Body of pancreas (tissue), 4 donors: ENCODE results near the gene SFR1.

Experiments
- POLR2A ChIP-seq, 3 donors: fragments of 450-650 bp; IDR thresholded peaks; one replicate each; pipeline ENCODE4 v1.6.1; 2016; ENCODE audit warnings: antibody characterized with exemption in 3 of 3, mild to moderate bottlenecking in 2 of 3
- TF ChIP-seq, protein P1 (sequence below), 7 experiments: fragments of 450-650 bp in 4 of 7; fragments of 200-600 bp in 3 of 7; sonication (generic) in 3 of 7; IDR thresholded peaks; one replicate each; pipeline ENCODE4 v1.5.1; 2016 to 2019; ENCODE audit warnings: antibody characterized with exemption in 7 of 7

DNA sequence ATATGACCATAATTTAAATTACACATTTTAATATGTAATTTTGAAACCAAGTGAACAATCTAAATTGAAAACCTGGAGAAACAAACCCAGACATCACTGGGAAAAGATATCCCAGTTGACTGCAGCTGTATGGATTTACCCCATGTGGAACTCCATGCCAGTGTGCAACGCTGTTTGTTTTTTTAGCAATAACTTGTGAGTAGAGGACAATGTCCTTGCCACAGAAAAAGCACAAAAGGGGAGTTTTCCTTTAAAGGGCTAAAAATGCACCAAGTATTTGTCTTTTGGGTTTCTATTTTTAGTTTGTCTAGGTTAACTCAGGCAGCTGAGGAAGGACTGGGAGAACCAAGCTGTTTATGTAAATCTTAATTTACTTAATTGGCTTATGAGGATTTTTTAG, 21.2 kb upstream of the SFR1 start:
- TF ChIP-seq, protein P1, sequence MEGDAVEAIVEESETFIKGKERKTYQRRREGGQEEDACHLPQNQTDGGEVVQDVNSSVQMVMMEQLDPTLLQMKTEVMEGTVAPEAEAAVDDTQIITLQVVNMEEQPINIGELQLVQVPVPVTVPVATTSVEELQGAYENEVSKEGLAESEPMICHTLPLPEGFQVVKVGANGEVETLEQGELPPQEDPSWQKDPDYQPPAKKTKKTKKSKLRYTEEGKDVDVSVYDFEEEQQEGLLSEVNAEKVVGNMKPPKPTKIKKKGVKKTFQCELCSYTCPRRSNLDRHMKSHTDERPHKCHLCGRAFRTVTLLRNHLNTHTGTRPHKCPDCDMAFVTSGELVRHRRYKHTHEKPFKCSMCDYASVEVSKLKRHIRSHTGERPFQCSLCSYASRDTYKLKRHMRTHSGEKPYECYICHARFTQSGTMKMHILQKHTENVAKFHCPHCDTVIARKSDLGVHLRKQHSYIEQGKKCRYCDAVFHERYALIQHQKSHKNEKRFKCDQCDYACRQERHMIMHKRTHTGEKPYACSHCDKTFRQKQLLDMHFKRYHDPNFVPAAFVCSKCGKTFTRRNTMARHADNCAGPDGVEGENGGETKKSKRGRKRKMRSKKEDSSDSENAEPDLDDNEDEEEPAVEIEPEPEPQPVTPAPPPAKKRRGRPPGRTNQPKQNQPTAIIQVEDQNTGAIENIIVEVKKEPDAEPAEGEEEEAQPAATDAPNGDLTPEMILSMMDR (IDR thresholded peaks at IDR 0.05), result no peak
- no peak for TF ChIP-seq POLR2A (IDR thresholded peaks at IDR 0.05)
